ENCODE results near the gene DCAF12.

Gene DCAF12

DNA sequence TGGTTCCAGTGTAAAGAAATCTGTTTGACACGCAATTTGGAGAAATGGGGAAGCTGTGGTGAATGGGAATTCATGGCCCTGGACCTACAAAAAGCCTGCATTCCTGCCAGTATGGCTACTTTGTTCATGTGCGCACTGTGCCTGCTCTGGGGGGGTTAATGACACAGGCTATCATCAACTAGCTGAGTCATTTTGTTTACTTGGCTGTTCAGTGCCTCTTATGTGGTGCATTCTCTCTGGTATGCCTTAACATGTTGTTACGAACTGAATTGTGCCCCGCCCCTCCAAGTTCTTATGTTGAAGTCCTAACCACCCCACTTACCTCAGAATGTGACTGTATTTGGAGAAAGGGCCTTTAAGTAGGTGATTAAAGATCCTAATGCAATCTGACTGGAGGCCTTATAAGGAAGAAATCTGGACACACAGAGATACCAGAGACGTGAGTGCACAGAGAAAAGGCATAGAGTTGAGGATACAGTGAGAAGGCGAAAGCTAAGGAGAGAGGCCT, 31.9 kb upstream of the DCAF12 start:
- H3K4me3 ChIP-seq (ENCODE audit: low read length): no peak overlapping the region
- peak; percentile 72 for DNase-seq (ENCODE audit: low read depth)
- TF ChIP-seq, protein P1, sequence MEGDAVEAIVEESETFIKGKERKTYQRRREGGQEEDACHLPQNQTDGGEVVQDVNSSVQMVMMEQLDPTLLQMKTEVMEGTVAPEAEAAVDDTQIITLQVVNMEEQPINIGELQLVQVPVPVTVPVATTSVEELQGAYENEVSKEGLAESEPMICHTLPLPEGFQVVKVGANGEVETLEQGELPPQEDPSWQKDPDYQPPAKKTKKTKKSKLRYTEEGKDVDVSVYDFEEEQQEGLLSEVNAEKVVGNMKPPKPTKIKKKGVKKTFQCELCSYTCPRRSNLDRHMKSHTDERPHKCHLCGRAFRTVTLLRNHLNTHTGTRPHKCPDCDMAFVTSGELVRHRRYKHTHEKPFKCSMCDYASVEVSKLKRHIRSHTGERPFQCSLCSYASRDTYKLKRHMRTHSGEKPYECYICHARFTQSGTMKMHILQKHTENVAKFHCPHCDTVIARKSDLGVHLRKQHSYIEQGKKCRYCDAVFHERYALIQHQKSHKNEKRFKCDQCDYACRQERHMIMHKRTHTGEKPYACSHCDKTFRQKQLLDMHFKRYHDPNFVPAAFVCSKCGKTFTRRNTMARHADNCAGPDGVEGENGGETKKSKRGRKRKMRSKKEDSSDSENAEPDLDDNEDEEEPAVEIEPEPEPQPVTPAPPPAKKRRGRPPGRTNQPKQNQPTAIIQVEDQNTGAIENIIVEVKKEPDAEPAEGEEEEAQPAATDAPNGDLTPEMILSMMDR (conservative IDR thresholded peaks at IDR 0.05; ENCODE audit: low read length): no peak

DNA sequence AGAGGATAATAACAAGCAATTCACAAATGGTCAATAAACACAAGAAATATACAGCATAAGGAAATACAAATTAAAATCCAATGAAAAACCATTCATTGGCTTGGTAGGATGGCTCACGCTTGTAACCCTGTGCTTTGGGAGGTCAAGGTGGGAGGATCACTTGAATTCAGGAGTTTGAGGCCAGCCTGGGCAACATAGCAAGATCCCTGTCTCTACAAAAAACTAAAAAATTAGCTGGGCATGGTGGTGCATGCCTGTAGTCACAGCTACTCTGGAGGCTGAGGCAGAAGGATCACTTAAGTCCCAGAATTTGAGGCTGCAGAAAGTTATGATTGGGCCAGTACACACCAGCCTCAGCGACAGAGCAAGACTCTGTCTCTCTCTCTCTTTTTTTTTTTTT, 31.4 kb upstream of the DCAF12 start:
- no peak for DNase-seq (ENCODE audit: low read depth)
- TF ChIP-seq, protein P1 (conservative IDR thresholded peaks at IDR 0.05; ENCODE audit: low read length): no peak
- H3K4me3 ChIP-seq (ENCODE audit: low read length): no peak overlapping the region

- H3K4me3 ChIP-seq (ENCODE audit: low read length): no peak overlapping the region
- no peak for DNase-seq (ENCODE audit: low read depth)
- TF ChIP-seq, protein P1 (conservative IDR thresholded peaks at IDR 0.05; ENCODE audit: low read length): no peak
Observed at GRCh38 chr9:34157318-34157717, 30.8 kb upstream of the DCAF12 start.

- no peak overlapping the region for H3K4me3 ChIP-seq (ENCODE audit: low read length)
- no peak for DNase-seq (ENCODE audit: low read depth)
- TF ChIP-seq, protein P1 (conservative IDR thresholded peaks at IDR 0.05; ENCODE audit: low read length): no peak
Observed at GRCh38 chr9:34154057-34154456, 27.6 kb upstream of the DCAF12 start.

GRCh38 chr9:34151398-34151797, 24.9 kb upstream of the DCAF12 start:
- DNase-seq (ENCODE audit: low read depth): no peak
- TF ChIP-seq, protein P1 (conservative IDR thresholded peaks at IDR 0.05; ENCODE audit: low read length): no peak

GRCh38 chr9:34145165-34145564, 18.7 kb upstream of the DCAF12 start:
- TF ChIP-seq, protein P1 (conservative IDR thresholded peaks at IDR 0.05; ENCODE audit: low read length): no peak
- H3K4me3 ChIP-seq (ENCODE audit: low read length): no peak overlapping the region
- peak; percentile 15 for DNase-seq (ENCODE audit: low read depth)

More at GRCh38 chr9:34151398-34151797, 24.9 kb upstream of the DCAF12 start:
- H3K4me3 ChIP-seq (ENCODE audit: low read length): no peak overlapping the region

- H3K4me3 ChIP-seq (ENCODE audit: low read length): no peak overlapping the region
- no peak for DNase-seq (ENCODE audit: low read depth)
- TF ChIP-seq, protein P1 (conservative IDR thresholded peaks at IDR 0.05; ENCODE audit: low read length): no peak
Observed at GRCh38 chr9:34143116-34143515, 16.6 kb upstream of the DCAF12 start.
